SK-N-SH (cell line): ENCODE data around the gene WDFY2. TPM values are rescaled to one million over a fixed set of nuclear protein-coding genes. Genes with fewer than 3 reads are reported as not detected.

ENCODE experiments used
- CHD2 ChIP-seq: fragments of 150-350 bp; IDR thresholded peaks from 2 replicates; pipeline ENCODE4 v1.6.1; 2018; ENCODE audit warnings: low read length; ENCODE audit not compliant: partially characterized antibody
- EP300 ChIP-seq, 2 experiments: IDR thresholded peaks; 2 replicates each; pipeline versions ENCODE4 v1.4.0 to v1.6.1; 2012; ENCODE audit warnings: borderline replicate concordance in 1 of 2, low read depth in 1 of 2, low read length in 1 of 2
- FOXJ3 ChIP-seq: sonication (generic); formaldehyde crosslinking; IDR thresholded peaks from 2 replicates; pipeline ENCODE4 v1.5.1; 2020; ENCODE audit warnings: mild to moderate bottlenecking, missing genetic modification reagents
- FOXM1 ChIP-seq: IDR thresholded peaks from 2 replicates; pipeline ENCODE4 v1.4.0; 2012; ENCODE audit warnings: low read depth, mild to moderate bottlenecking
- GABPA ChIP-seq: IDR thresholded peaks from 2 replicates; pipeline ENCODE4 v1.4.0; 2012; ENCODE audit warnings: low read depth, mild to moderate bottlenecking
- GATA2 ChIP-seq: sonication (generic); formaldehyde crosslinking; IDR thresholded peaks from 2 replicates; pipeline ENCODE4 v1.5.0; 2020; ENCODE audit warnings: mild to moderate bottlenecking, missing genetic modification reagents
- MEF2A ChIP-seq: IDR thresholded peaks from 2 replicates; pipeline ENCODE4 v1.4.0; 2012; ENCODE audit warnings: low read depth, borderline replicate concordance
- NFIC ChIP-seq: IDR thresholded peaks from 2 replicates; pipeline ENCODE4 v1.4.0; 2012; ENCODE audit warnings: borderline replicate concordance
- RAD21 ChIP-seq: IDR thresholded peaks from 2 replicates; pipeline ENCODE4 v1.6.1; 2012; ENCODE audit warnings: mild to moderate bottlenecking, low read length
- RCOR1 ChIP-seq: fragments of 150-350 bp; IDR thresholded peaks from 2 replicates; pipeline ENCODE4 v1.6.1; 2017; ENCODE audit warnings: antibody characterized with exemption, low read length
- RFX5 ChIP-seq: IDR thresholded peaks from 2 replicates; pipeline ENCODE4 v1.6.1; 2012; ENCODE audit warnings: mild to moderate bottlenecking, improper control_type of control experiment, low read length
- SIN3A ChIP-seq: IDR thresholded peaks from 2 replicates; pipeline ENCODE4 v1.6.1; 2012; ENCODE audit warnings: low read depth, mild to moderate bottlenecking, low read length, moderate library complexity, borderline replicate concordance
- TCF12 ChIP-seq: IDR thresholded peaks from 2 replicates; pipeline ENCODE4 v1.4.0; 2012
- YY1 ChIP-seq: IDR thresholded peaks from 2 replicates; pipeline ENCODE4 v1.4.0; 2012; ENCODE audit warnings: low read depth, mild to moderate bottlenecking
- polyA plus RNA-seq, 3 experiments: library from polyadenylated mRNA; depleted of rRNA; stranded (reverse); fragments of >200 nt; gene quantifications; 2 replicates each; pipeline ENCODE4 v1.2.3, GENCODE V29; 2012
- TF ChIP-seq, protein P1 (sequence below): IDR thresholded peaks from 2 replicates; pipeline ENCODE4 v1.6.1; 2012; ENCODE audit warnings: mild to moderate bottlenecking, low read depth, low read length, moderate library complexity
- TF ChIP-seq, protein P2 (sequence below): fragments of 150-350 bp; IDR thresholded peaks from 2 replicates; pipeline ENCODE4 v1.6.1; 2016; ENCODE audit warnings: mild to moderate bottlenecking, low read depth, low read length
- TF ChIP-seq, protein P3 (sequence below): fragments of 200-600 bp; sonication (generic); IDR thresholded peaks from 2 replicates; pipeline ENCODE4 v1.6.1; 2017; ENCODE audit warnings: antibody characterized with exemption, mild to moderate bottlenecking, moderate library complexity
- TF ChIP-seq, protein P4 (sequence below): fragments of 150-350 bp; IDR thresholded peaks from 2 replicates; pipeline ENCODE4 v1.6.1; 2017; ENCODE audit warnings: antibody characterized with exemption, low read length, low read depth, borderline replicate concordance

WDFY2 gene
- polyA plus RNA-seq, 1 of the 3 experiments (the other 2 are of a cell fraction) = 4.1 TPM

DNA sequence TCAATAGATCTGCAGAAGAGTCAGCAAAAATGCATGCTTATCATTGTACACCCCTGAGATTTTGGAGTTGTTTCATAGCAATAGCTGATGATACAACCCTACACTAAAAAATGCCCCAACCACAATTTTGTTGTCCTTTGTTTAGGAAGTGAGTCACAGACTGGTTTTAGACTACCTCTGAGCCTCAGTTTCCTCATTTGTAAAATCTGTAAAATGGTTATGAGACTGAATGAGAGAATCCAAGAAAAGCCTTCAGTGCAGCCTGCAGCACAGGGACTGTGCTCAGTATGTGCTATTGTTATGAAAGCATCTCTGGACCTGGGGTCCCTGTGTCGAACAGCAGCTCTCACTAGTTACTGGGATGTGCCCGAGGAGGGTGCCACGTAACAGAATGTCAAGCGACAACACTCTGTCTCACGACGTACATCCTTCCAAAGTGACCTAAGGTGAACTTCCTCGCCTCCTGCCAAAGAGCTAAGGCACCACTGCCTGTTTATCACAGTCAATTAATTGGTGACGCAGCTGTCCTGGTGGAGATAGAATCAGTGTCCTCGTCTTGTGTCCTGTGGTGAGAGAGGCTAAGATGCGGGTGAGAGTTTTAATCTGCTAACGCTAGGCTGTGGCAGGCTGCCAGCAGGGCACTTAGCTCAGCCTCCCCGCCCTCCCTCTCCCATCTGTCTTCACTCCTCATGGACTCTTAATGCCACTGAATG lies 201.6 kb downstream of the WDFY2 start (continued):
- TF ChIP-seq, protein P1, sequence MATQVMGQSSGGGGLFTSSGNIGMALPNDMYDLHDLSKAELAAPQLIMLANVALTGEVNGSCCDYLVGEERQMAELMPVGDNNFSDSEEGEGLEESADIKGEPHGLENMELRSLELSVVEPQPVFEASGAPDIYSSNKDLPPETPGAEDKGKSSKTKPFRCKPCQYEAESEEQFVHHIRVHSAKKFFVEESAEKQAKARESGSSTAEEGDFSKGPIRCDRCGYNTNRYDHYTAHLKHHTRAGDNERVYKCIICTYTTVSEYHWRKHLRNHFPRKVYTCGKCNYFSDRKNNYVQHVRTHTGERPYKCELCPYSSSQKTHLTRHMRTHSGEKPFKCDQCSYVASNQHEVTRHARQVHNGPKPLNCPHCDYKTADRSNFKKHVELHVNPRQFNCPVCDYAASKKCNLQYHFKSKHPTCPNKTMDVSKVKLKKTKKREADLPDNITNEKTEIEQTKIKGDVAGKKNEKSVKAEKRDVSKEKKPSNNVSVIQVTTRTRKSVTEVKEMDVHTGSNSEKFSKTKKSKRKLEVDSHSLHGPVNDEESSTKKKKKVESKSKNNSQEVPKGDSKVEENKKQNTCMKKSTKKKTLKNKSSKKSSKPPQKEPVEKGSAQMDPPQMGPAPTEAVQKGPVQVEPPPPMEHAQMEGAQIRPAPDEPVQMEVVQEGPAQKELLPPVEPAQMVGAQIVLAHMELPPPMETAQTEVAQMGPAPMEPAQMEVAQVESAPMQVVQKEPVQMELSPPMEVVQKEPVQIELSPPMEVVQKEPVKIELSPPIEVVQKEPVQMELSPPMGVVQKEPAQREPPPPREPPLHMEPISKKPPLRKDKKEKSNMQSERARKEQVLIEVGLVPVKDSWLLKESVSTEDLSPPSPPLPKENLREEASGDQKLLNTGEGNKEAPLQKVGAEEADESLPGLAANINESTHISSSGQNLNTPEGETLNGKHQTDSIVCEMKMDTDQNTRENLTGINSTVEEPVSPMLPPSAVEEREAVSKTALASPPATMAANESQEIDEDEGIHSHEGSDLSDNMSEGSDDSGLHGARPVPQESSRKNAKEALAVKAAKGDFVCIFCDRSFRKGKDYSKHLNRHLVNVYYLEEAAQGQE = 0 out of 2 replicates have a peak, but pooled peaks have one; percentile 5
- TF ChIP-seq TCF12 (peak; percentile 78), GATA2 (peak; percentile 100), YY1 (no peak), NFIC (peak; percentile 89), FOXM1 (no peak), CHD2 (peak; percentile 95), RFX5 (no peak), FOXJ3 (CRISPR knock-in tag) (peak; percentile 99), RAD21 (peak; percentile 35), RCOR1 (peak; percentile 95), EP300 (IDR thresholded peaks at IDR 0.05; ENCODE audit: borderline replicate concordance in 1 of 2, low read depth in 1 of 2, low read length in 1 of 2) (peak in 1 of 2 experiments; percentile 97; a peak in 2 of 4 replicates), SIN3A (0 out of 2 replicates have a peak, but pooled peaks have one; percentile 35), MEF2A (no peak), GABPA (no peak)
- TF ChIP-seq, protein P2, sequence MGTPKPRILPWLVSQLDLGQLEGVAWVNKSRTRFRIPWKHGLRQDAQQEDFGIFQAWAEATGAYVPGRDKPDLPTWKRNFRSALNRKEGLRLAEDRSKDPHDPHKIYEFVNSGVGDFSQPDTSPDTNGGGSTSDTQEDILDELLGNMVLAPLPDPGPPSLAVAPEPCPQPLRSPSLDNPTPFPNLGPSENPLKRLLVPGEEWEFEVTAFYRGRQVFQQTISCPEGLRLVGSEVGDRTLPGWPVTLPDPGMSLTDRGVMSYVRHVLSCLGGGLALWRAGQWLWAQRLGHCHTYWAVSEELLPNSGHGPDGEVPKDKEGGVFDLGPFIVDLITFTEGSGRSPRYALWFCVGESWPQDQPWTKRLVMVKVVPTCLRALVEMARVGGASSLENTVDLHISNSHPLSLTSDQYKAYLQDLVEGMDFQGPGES = no peak
- TF ChIP-seq, protein P3, sequence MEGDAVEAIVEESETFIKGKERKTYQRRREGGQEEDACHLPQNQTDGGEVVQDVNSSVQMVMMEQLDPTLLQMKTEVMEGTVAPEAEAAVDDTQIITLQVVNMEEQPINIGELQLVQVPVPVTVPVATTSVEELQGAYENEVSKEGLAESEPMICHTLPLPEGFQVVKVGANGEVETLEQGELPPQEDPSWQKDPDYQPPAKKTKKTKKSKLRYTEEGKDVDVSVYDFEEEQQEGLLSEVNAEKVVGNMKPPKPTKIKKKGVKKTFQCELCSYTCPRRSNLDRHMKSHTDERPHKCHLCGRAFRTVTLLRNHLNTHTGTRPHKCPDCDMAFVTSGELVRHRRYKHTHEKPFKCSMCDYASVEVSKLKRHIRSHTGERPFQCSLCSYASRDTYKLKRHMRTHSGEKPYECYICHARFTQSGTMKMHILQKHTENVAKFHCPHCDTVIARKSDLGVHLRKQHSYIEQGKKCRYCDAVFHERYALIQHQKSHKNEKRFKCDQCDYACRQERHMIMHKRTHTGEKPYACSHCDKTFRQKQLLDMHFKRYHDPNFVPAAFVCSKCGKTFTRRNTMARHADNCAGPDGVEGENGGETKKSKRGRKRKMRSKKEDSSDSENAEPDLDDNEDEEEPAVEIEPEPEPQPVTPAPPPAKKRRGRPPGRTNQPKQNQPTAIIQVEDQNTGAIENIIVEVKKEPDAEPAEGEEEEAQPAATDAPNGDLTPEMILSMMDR = no peak
- TF ChIP-seq, protein P4, sequence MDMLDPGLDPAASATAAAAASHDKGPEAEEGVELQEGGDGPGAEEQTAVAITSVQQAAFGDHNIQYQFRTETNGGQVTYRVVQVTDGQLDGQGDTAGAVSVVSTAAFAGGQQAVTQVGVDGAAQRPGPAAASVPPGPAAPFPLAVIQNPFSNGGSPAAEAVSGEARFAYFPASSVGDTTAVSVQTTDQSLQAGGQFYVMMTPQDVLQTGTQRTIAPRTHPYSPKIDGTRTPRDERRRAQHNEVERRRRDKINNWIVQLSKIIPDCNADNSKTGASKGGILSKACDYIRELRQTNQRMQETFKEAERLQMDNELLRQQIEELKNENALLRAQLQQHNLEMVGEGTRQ = no peak
